HEK293 (cell line): Measurements from ENCODE around the gene HDGF.

ENCODE experiments used
- CTCF ChIA-PET: fragments of 350-600 bp; formaldehyde crosslinking; extraction: SDS; loops from one replicate; lab custom pipeline; 2021; ENCODE audit warnings: antibody characterized with exemption; lab: Yijun Ruan, JAX
- POLR2A ChIA-PET: fragments of 300-600 bp; formaldehyde crosslinking; extraction: SDS; loops from one replicate; lab custom pipeline; 2020; ENCODE audit warnings: antibody characterized with exemption, inconsistent platforms; lab: Yijun Ruan, JAX
- H3K27ac ChIP-seq: fragments of 200-500 bp; sonication (Bioruptor generic); 2 replicates; pipeline ENCODE4 v1.5.1; 2014; ENCODE audit warnings: low read depth, low read length, control low read depth, inconsistent platforms; ENCODE audit errors: extremely low read depth
- H3K36me3 ChIP-seq, 2 experiments: fragments of 200-500 bp in 1 of 2; sonication (Bioruptor generic) in 1 of 2; 1 replicate in 1 of 2; 2 replicates in 1 of 2; pipeline ENCODE4 v1.5.1; 2014 to 2017; ENCODE audit warnings: inconsistent platforms in 2 of 2, low read length in 2 of 2; ENCODE audit not compliant: control insufficient read depth in 2 of 2, insufficient read depth in 1 of 2
- H3K4me1 ChIP-seq: fragments of 200-500 bp; sonication (Bioruptor generic); 2 replicates; pipeline ENCODE4 v1.5.1; 2014; ENCODE audit warnings: mild to moderate bottlenecking, low read length, inconsistent platforms; ENCODE audit not compliant: control insufficient read depth, insufficient read depth
- H3K4me3 ChIP-seq: 2 replicates; pipeline ENCODE4 v1.5.1; 2011; ENCODE audit warnings: low read depth, mild to moderate bottlenecking, control low read depth, low read length, moderate library complexity
- H3K9me3 ChIP-seq: fragments of 200-500 bp; sonication (Bioruptor generic); 2 replicates; pipeline ENCODE4 v1.5.1; 2014; ENCODE audit warnings: low read depth, low read length, inconsistent platforms; ENCODE audit not compliant: control insufficient read depth, insufficient read depth
- GLIS1 ChIP-seq: fragments of 450-650 bp; formaldehyde crosslinking; IDR thresholded peaks from 2 replicates; pipeline ENCODE4 v1.5.1; 2016; ENCODE audit warnings: missing biosample characterization, missing genetic modification characterization
- GLIS2 ChIP-seq: fragments of 450-650 bp; formaldehyde crosslinking; IDR thresholded peaks from 2 replicates; pipeline ENCODE4 v1.5.1; 2016; ENCODE audit warnings: missing biosample characterization, missing genetic modification characterization
- PRDM4 ChIP-seq: fragments of 450-650 bp; formaldehyde crosslinking; IDR thresholded peaks from 2 replicates; pipeline ENCODE4 v1.5.1; 2017; ENCODE audit warnings: missing biosample characterization, missing genetic modification characterization
- TCF7L2 ChIP-seq: IDR thresholded peaks from 2 replicates; pipeline ENCODE4 v1.6.1; 2011; ENCODE audit warnings: low read depth, mild to moderate bottlenecking, inconsistent platforms, low read length, moderate library complexity, borderline replicate concordance
- ZBTB10 ChIP-seq: fragments of 450-650 bp; formaldehyde crosslinking; IDR thresholded peaks from 2 replicates; pipeline ENCODE4 v1.5.1; 2016; ENCODE audit warnings: missing biosample characterization, missing genetic modification characterization
- ZBTB21 ChIP-seq: fragments of 450-650 bp; formaldehyde crosslinking; IDR thresholded peaks from 2 replicates; pipeline ENCODE4 v1.5.1; 2017; ENCODE audit warnings: missing biosample characterization, missing genetic modification characterization
- ZBTB8A ChIP-seq: fragments of 450-650 bp; formaldehyde crosslinking; IDR thresholded peaks from 2 replicates; pipeline ENCODE4 v1.5.1; 2016; ENCODE audit warnings: missing biosample characterization, missing genetic modification characterization
- ZIC2 ChIP-seq: fragments of 450-650 bp; formaldehyde crosslinking; IDR thresholded peaks from 2 replicates; pipeline ENCODE4 v1.5.1; 2016; ENCODE audit warnings: missing biosample characterization, missing genetic modification characterization
- ZNF114 ChIP-seq: fragments of 450-650 bp; formaldehyde crosslinking; IDR thresholded peaks from 2 replicates; pipeline ENCODE4 v1.5.0; 2017; ENCODE audit warnings: missing biosample characterization, missing genetic modification characterization
- ZNF133 ChIP-seq: fragments of 450-650 bp; formaldehyde crosslinking; IDR thresholded peaks from 2 replicates; pipeline ENCODE4 v1.5.1; 2016; ENCODE audit warnings: missing biosample characterization, missing genetic modification characterization
- ZNF155 ChIP-seq: fragments of 450-650 bp; formaldehyde crosslinking; IDR thresholded peaks from 2 replicates; pipeline ENCODE4 v1.5.1; 2016; ENCODE audit warnings: missing biosample characterization, missing genetic modification characterization
- ZNF175 ChIP-seq: fragments of 450-650 bp; formaldehyde crosslinking; IDR thresholded peaks from 2 replicates; pipeline ENCODE4 v1.5.1; 2016; ENCODE audit warnings: missing biosample characterization, missing genetic modification characterization
- ZNF202 ChIP-seq: fragments of 450-650 bp; formaldehyde crosslinking; IDR thresholded peaks from 2 replicates; pipeline ENCODE4 v1.5.1; 2016; ENCODE audit warnings: missing biosample characterization, missing genetic modification characterization, borderline replicate concordance
- ZNF274 ChIP-seq, 2 experiments: fragments of 200-500 bp in 1 of 2; fragments of 450-650 bp in 1 of 2; sonication (Bioruptor generic) in 1 of 2; formaldehyde crosslinking in 1 of 2; IDR thresholded peaks; 2 replicates each; pipeline versions ENCODE4 v1.5.1 to v1.6.1; 2014 to 2016; ENCODE audit warnings: borderline replicate concordance in 1 of 2, inconsistent platforms in 1 of 2, low read length in 1 of 2, missing biosample characterization in 1 of 2, missing genetic modification characterization in 1 of 2
- ZNF341 ChIP-seq: fragments of 450-650 bp; formaldehyde crosslinking; IDR thresholded peaks from 2 replicates; pipeline ENCODE4; 2016; ENCODE audit warnings: low read depth, missing biosample characterization, missing genetic modification characterization
- ZNF366 ChIP-seq: fragments of 450-650 bp; formaldehyde crosslinking; conservative IDR thresholded peaks from 2 replicates; pipeline ENCODE4 v1.5.1; 2016; ENCODE audit warnings: missing biosample characterization, missing genetic modification characterization
- ZNF391 ChIP-seq: fragments of 450-650 bp; formaldehyde crosslinking; IDR thresholded peaks from 2 replicates; pipeline ENCODE4 v1.5.1; 2016; ENCODE audit warnings: low read depth, missing biosample characterization, missing genetic modification characterization, borderline replicate concordance
- ZNF488 ChIP-seq: fragments of 450-650 bp; formaldehyde crosslinking; IDR thresholded peaks from 2 replicates; pipeline ENCODE4 v1.5.1; 2016; ENCODE audit warnings: missing biosample characterization, missing genetic modification characterization
- ZNF501 ChIP-seq: fragments of 450-650 bp; formaldehyde crosslinking; IDR thresholded peaks from 2 replicates; pipeline ENCODE4 v1.5.1; 2016; ENCODE audit warnings: missing biosample characterization, missing genetic modification characterization
- ZNF510 ChIP-seq: fragments of 450-650 bp; formaldehyde crosslinking; IDR thresholded peaks from 2 replicates; pipeline ENCODE4 v1.5.1; 2018; ENCODE audit warnings: mild to moderate bottlenecking, missing genetic modification characterization, missing biosample characterization; ENCODE audit not compliant: insufficient replicate concordance
- ZNF654 ChIP-seq: fragments of 450-650 bp; formaldehyde crosslinking; IDR thresholded peaks from 2 replicates; pipeline ENCODE4 v1.5.1; 2016; ENCODE audit warnings: low read depth, missing biosample characterization, missing genetic modification characterization
- ZNF660 ChIP-seq: fragments of 450-650 bp; IDR thresholded peaks from 2 replicates; pipeline ENCODE4 v1.5.1; 2018; ENCODE audit warnings: missing biosample characterization, mild to moderate bottlenecking, missing genetic modification characterization
- ZNF777 ChIP-seq: fragments of 450-650 bp; formaldehyde crosslinking; IDR thresholded peaks from 2 replicates; pipeline ENCODE4 v1.5.1; 2017; ENCODE audit warnings: missing biosample characterization, missing genetic modification characterization, borderline replicate concordance
- TF ChIP-seq, protein P1 (sequence below): fragments of 450-650 bp; formaldehyde crosslinking; IDR thresholded peaks from 2 replicates; pipeline ENCODE4 v1.5.1; 2016; ENCODE audit warnings: missing biosample characterization, missing genetic modification characterization

Gene HDGF

DNA sequence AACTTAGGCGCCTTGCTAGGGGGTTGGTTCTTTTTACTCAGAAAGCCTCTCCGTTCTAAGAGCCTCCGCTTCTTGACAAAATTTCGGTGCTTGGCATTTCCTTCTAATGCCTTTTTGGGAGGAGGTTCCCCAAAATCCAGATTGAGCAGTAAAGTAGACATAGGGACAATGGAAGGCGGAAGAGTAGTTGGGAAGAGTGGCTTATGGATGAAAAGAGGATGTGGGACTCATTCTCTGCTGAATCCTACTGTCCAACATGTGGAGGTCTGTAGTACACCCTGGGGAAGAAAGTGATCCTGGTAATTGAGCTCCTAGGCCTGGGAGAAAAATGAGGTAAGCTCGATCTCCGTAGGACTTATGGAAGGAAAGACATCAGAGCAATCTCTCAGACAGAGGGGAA, 24.0 kb downstream of the HDGF start:
- ChIA-PET CTCF (interaction anchor here (0.6 to 10.1 kb wide), 25 partner anchors 12 to 346 kb away, joined by 3 to 526 read pairs (median 22); partner anchors contain the start of genes CRABP2, INSRR, MRPL24 and NES), POLR2A (interaction anchor here (1.3 to 4.8 kb wide), 11 partner anchors 14 to 133 kb away, joined by 5 to 84 read pairs (median 14); partner anchors contain the start of genes HAPLN2, HDGF, MRPL24 and NTRK1)
- peaks cover 7% of the 10 kb centered on the region for H3K4me1 ChIP-seq
- H3K9me3 ChIP-seq: no peaks in the 10 kb centered on the region
- no peak for TF ChIP-seq ZNF777 (tag by site-specific recombination)
- peak; percentile 52; the same call in 1 of the 2 replicates for TF ChIP-seq ZNF366 (tag by site-specific recombination)
- H3K36me3 ChIP-seq: peaks cover 4 to 57% of the 10 kb centered on the region in 2 experiments; a peak in 2 of 3 replicates
- H3K4me3 ChIP-seq: peak overlapping the region; percentile 85
- H3K27ac ChIP-seq: peak overlapping the region; percentile 67; the same call in 1 of the 2 replicates

DNA sequence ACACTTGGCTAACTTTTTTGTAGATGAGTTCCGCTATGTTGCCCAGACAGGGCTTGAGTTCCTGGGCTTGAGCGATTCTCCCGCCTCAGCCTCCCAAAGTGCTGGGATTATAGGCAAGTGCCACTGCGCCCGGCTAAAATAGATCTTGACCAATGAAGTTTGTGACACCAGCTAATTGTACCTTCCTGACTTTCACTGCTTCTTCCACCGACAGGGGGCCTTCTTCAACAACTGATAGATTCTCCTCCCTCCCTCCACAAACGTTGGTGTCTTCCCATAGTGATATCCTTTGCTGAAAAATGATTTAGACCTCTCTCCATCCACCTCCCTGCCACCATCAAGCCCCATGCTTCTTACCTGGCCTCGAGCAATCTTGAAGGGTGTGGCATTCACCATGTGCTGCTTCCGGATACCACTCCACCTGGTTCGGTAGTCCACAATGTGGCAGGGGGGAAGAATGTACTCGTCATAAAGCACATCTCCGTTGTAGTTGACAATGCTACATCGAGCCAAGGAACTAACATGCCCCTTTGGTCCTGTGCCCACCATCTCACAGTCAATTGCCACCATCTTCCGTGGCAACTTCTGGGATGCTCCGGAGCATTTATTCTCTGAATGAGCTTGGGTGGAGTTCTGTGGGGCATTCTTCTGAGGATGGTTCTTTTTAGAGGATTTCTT, 24.8 kb downstream of the HDGF start:
- H3K36me3 ChIP-seq: peaks cover 4 to 55% of the 10 kb centered on the region in 2 experiments; a peak in 2 of 3 replicates
- no peaks in the 10 kb centered on the region for H3K9me3 ChIP-seq
- H3K4me3 ChIP-seq: peak overlapping the region; percentile 10
- no peak overlapping the region for H3K27ac ChIP-seq
- H3K4me1 ChIP-seq: peaks cover 7% of the 10 kb centered on the region
- CTCF ChIA-PET: interaction anchor here (0.6 to 10.1 kb wide), 63 partner anchors 9 to 429 kb away, joined by 3 to 526 read pairs (median 6); partner anchors contain the start of genes CRABP2, HAPLN2, HDGF and INSRR
- POLR2A ChIA-PET: interaction anchor here (1.1 to 4.8 kb wide), 10 partner anchors 15 to 168 kb away, joined by 3 to 84 read pairs (median 11); partner anchors contain the start of genes HDGF, MRPL24, NTRK1 and PRCC
- TF ChIP-seq, protein P1, sequence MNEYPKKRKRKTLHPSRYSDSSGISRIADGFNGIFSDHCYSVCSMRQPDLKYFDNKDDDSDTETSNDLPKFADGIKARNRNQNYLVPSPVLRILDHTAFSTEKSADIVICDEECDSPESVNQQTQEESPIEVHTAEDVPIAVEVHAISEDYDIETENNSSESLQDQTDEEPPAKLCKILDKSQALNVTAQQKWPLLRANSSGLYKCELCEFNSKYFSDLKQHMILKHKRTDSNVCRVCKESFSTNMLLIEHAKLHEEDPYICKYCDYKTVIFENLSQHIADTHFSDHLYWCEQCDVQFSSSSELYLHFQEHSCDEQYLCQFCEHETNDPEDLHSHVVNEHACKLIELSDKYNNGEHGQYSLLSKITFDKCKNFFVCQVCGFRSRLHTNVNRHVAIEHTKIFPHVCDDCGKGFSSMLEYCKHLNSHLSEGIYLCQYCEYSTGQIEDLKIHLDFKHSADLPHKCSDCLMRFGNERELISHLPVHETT (tag by site-specific recombination): 0 out of 2 replicates have a peak, but pooled peaks have one; percentile 58
- TF ChIP-seq ZNF510 (tag by site-specific recombination): no peak
- no peak for TF ChIP-seq ZNF133 (tag by site-specific recombination)
- TF ChIP-seq ZNF654 (tag by site-specific recombination): peak; percentile 81
- no peak for TF ChIP-seq ZNF175
- no peak for TF ChIP-seq ZNF341 (tag by site-specific recombination)
- TF ChIP-seq ZNF114 (tag by site-specific recombination): no peak
- TF ChIP-seq ZNF274 (IDR thresholded peaks at IDR 0.05; ENCODE audit: low read length): no peak
- TF ChIP-seq ZNF274 (tag by site-specific recombination; IDR thresholded peaks at IDR 0.05; ENCODE audit: borderline replicate concordance): no peak
- TF ChIP-seq ZNF155: no peak
- TF ChIP-seq ZNF391 (tag by site-specific recombination): peak; percentile 64; the same call in 1 of the 2 replicates
- TF ChIP-seq ZBTB21 (tag by site-specific recombination): no peak
- peak; percentile 17; the same call in 1 of the 2 replicates for TF ChIP-seq GLIS1
- 0 out of 2 replicates have a peak, but pooled peaks have one; percentile 10 for TF ChIP-seq GLIS2 (tag by site-specific recombination)
- peak; percentile 98 for TF ChIP-seq ZNF366 (tag by site-specific recombination)
- TF ChIP-seq ZNF660 (tag by site-specific recombination): peak; percentile 34; the same call in 1 of the 2 replicates
- no peak for TF ChIP-seq ZBTB10 (tag by site-specific recombination)
- no peak for TF ChIP-seq ZIC2
- no peak for TF ChIP-seq ZNF202
- TF ChIP-seq ZNF488 (tag by site-specific recombination): no peak
- 0 out of 2 replicates have a peak, but pooled peaks have one; percentile 36 for TF ChIP-seq ZNF501
- 0 out of 2 replicates have a peak, but pooled peaks have one; percentile 15 for TF ChIP-seq ZBTB8A
- TF ChIP-seq PRDM4: no peak
- TF ChIP-seq TCF7L2: no peak
